ENCODE results near the gene PRDM16.

The PRDM16 gene

GRCh38 chr1:3211582-3212375, 142.8 kb downstream of the PRDM16 start:
- TF ChIP-seq YY1 (IDR thresholded peaks at IDR 0.05; ENCODE audit: insufficient read depth, insufficient read length): no peak
- TF ChIP-seq SUZ12 (IDR thresholded peaks at IDR 0.05; ENCODE audit: extremely low read depth, insufficient read depth, insufficient read length): no peak
- no peak for TF ChIP-seq ZNF274 (IDR thresholded peaks at IDR 0.05; ENCODE audit: low read depth, low read length)
- no peaks in the 10 kb centered on the region for H3K36me3 ChIP-seq (ENCODE audit: insufficient read depth, insufficient read length, low read length)
- H3K4me3 ChIP-seq (ENCODE audit: insufficient read length, low read depth): no peak overlapping the region
- H3K9me3 ChIP-seq (ENCODE audit: insufficient read depth, low read length): no peaks in the 10 kb centered on the region
- H3K9ac ChIP-seq (ENCODE audit: insufficient read length, low read depth): no peak overlapping the region
- no peaks in the 10 kb centered on the region for H3K27me3 ChIP-seq (ENCODE audit: insufficient read depth, insufficient read length)
- peaks cover 2% of the 10 kb centered on the region for H3K4me1 ChIP-seq (ENCODE audit: insufficient read depth, insufficient read length)
- DNase-seq (ENCODE audit: low read depth, low spot score): no peak

- Histone ChIP-seq H3K9me3 (ENCODE audit: insufficient read depth, low read length) (no peaks in the 10 kb centered on the region), H3K4me3 (ENCODE audit: insufficient read length, low read depth) (no peak overlapping the region), H3K9ac (ENCODE audit: insufficient read length, low read depth) (no peak overlapping the region), H3K27me3 (ENCODE audit: insufficient read depth, insufficient read length) (no peaks in the 10 kb centered on the region), H3K36me3 (ENCODE audit: insufficient read depth, insufficient read length, low read length) (no peaks in the 10 kb centered on the region), H3K4me1 (ENCODE audit: insufficient read depth, insufficient read length) (no peaks in the 10 kb centered on the region)
- no peak for DNase-seq (ENCODE audit: low read depth, low spot score)
- TF ChIP-seq SUZ12 (IDR thresholded peaks at IDR 0.05; ENCODE audit: extremely low read depth, insufficient read depth, insufficient read length): no peak
- TF ChIP-seq ZNF274 (IDR thresholded peaks at IDR 0.05; ENCODE audit: low read depth, low read length): no peak
- no peak for TF ChIP-seq YY1 (IDR thresholded peaks at IDR 0.05; ENCODE audit: insufficient read depth, insufficient read length)
Measured at GRCh38 chr1:3212453-3213355, 143.7 kb downstream of the PRDM16 start.

- DNase-seq (ENCODE audit: low read depth, low spot score): no peak
- H3K9me3 ChIP-seq (ENCODE audit: insufficient read depth, low read length): no peaks in the 10 kb centered on the region
- no peaks in the 10 kb centered on the region for H3K36me3 ChIP-seq (ENCODE audit: insufficient read depth, insufficient read length, low read length)
- no peaks in the 10 kb centered on the region for H3K27me3 ChIP-seq (ENCODE audit: insufficient read depth, insufficient read length)
- H3K4me3 ChIP-seq (ENCODE audit: insufficient read length, low read depth): no peak overlapping the region
- TF ChIP-seq ZNF274 (IDR thresholded peaks at IDR 0.05; ENCODE audit: low read depth, low read length) (no peak), YY1 (IDR thresholded peaks at IDR 0.05; ENCODE audit: insufficient read depth, insufficient read length) (no peak)
- H3K9ac ChIP-seq (ENCODE audit: insufficient read length, low read depth): no peak overlapping the region
- no peaks in the 10 kb centered on the region for H3K4me1 ChIP-seq (ENCODE audit: insufficient read depth, insufficient read length)
Measured at GRCh38 chr1:3213730-3214129, 144.7 kb downstream of the PRDM16 start.

- H3K27me3 ChIP-seq (ENCODE audit: insufficient read depth, insufficient read length): no peaks in the 10 kb centered on the region
- no peak for DNase-seq (ENCODE audit: low read depth, low spot score)
Measured at GRCh38 chr1:3215198-3216014, 146.4 kb downstream of the PRDM16 start.

GRCh38 chr1:3216015-3216391, 147.0 kb downstream of the PRDM16 start:
- Histone ChIP-seq H3K9ac (ENCODE audit: insufficient read length, low read depth) (no peak overlapping the region), H3K4me3 (ENCODE audit: insufficient read length, low read depth) (no peak overlapping the region), H3K36me3 (ENCODE audit: insufficient read depth, insufficient read length, low read length) (no peaks in the 10 kb centered on the region), H3K27me3 (ENCODE audit: insufficient read depth, insufficient read length) (no peaks in the 10 kb centered on the region), H3K4me1 (ENCODE audit: insufficient read depth, insufficient read length) (no peaks in the 10 kb centered on the region), H3K9me3 (ENCODE audit: insufficient read depth, low read length) (no peaks in the 10 kb centered on the region)
- no peak for DNase-seq (ENCODE audit: low read depth, low spot score)
- TF ChIP-seq ZNF274 (IDR thresholded peaks at IDR 0.05; ENCODE audit: low read depth, low read length) (no peak), SUZ12 (IDR thresholded peaks at IDR 0.05; ENCODE audit: extremely low read depth, insufficient read depth, insufficient read length) (no peak), YY1 (IDR thresholded peaks at IDR 0.05; ENCODE audit: insufficient read depth, insufficient read length) (no peak)

More at GRCh38 chr1:3215198-3216014, 146.4 kb downstream of the PRDM16 start:
- no peaks in the 10 kb centered on the region for H3K4me1 ChIP-seq (ENCODE audit: insufficient read depth, insufficient read length)
- H3K9me3 ChIP-seq (ENCODE audit: insufficient read depth, low read length): no peaks in the 10 kb centered on the region
- H3K36me3 ChIP-seq (ENCODE audit: insufficient read depth, insufficient read length, low read length): no peaks in the 10 kb centered on the region
- no peak overlapping the region for H3K9ac ChIP-seq (ENCODE audit: insufficient read length, low read depth)
- TF ChIP-seq SUZ12 (IDR thresholded peaks at IDR 0.05; ENCODE audit: extremely low read depth, insufficient read depth, insufficient read length) (no peak), YY1 (IDR thresholded peaks at IDR 0.05; ENCODE audit: insufficient read depth, insufficient read length) (no peak), ZNF274 (IDR thresholded peaks at IDR 0.05; ENCODE audit: low read depth, low read length) (no peak)
- no peak overlapping the region for H3K4me3 ChIP-seq (ENCODE audit: insufficient read length, low read depth)

GRCh38 chr1:3217181-3217641, 148.2 kb downstream of the PRDM16 start:
- no peaks in the 10 kb centered on the region for H3K36me3 ChIP-seq (ENCODE audit: insufficient read depth, insufficient read length, low read length)
- no peak overlapping the region for H3K4me3 ChIP-seq (ENCODE audit: insufficient read length, low read depth)
- no peak for DNase-seq (ENCODE audit: low read depth, low spot score)
- H3K9me3 ChIP-seq (ENCODE audit: insufficient read depth, low read length): no peaks in the 10 kb centered on the region
- peaks cover under 1% of the 10 kb centered on the region for H3K4me1 ChIP-seq (ENCODE audit: insufficient read depth, insufficient read length)
- H3K9ac ChIP-seq (ENCODE audit: insufficient read length, low read depth): no peak overlapping the region
- TF ChIP-seq SUZ12 (IDR thresholded peaks at IDR 0.05; ENCODE audit: extremely low read depth, insufficient read depth, insufficient read length): no peak
- no peak for TF ChIP-seq ZNF274 (IDR thresholded peaks at IDR 0.05; ENCODE audit: low read depth, low read length)
- no peak for TF ChIP-seq YY1 (IDR thresholded peaks at IDR 0.05; ENCODE audit: insufficient read depth, insufficient read length)
- H3K27me3 ChIP-seq (ENCODE audit: insufficient read depth, insufficient read length): no peaks in the 10 kb centered on the region
